OCI-LY7 (cell line): ENCODE data around the gene CMTM1. TPM values are rescaled to one million over a fixed set of nuclear protein-coding genes. Genes with fewer than 3 reads are reported as not detected.
"Not testable (repeated sequence)": the region's sequence is repeated elsewhere in the genome, so short reads cannot be mapped to it uniquely, and the experiment has no call there.

Experiments used
- BruUV-seq: library from RNA; stranded (reverse); fragments of 400-500 nt; replicated peaks from 2 replicates; lab custom pipeline; 2021; lab: Mats Ljungman, UMichigan
- CTCF ChIA-PET: fragments of 300-600 bp; sonication (Branson Sonifier 250); formaldehyde crosslinking; loops from one replicate; lab custom pipeline; 2022; ENCODE audit warnings: antibody characterized with exemption; ENCODE audit not compliant: unreplicated experiment; lab: Charles Lee
- POLR2A ChIA-PET: fragments of 300-600 bp; sonication (Branson Sonifier 250); formaldehyde crosslinking; loops from one replicate; lab custom pipeline; 2022; ENCODE audit warnings: antibody characterized with exemption; lab: Charles Lee
- DNase-seq: peaks from one replicate; pipeline ENCODE4 v3.0.0-alpha.2; 2015; ENCODE audit warnings: low spot score
- H2AFZ ChIP-seq: fragments of 200-600 bp; sonication (generic), shearing (Covaris generic); 2 replicates; pipeline ENCODE4 v1.6.1; 2014; ENCODE audit warnings: mild to moderate bottlenecking, antibody characterized with exemption, low read length, moderate library complexity
- H3K27ac ChIP-seq: fragments of 200-600 bp; sonication (generic); 2 replicates; pipeline ENCODE4 v1.5.1; 2014; ENCODE audit warnings: mixed run types, low read depth, mild to moderate bottlenecking, moderate library complexity, low read length, inconsistent platforms; ENCODE audit not compliant: poor library complexity, severe bottlenecking
- H3K36me3 ChIP-seq: fragments of 200-600 bp; sonication (generic); 2 replicates; pipeline ENCODE4 v1.6.1; 2014; ENCODE audit warnings: mild to moderate bottlenecking, antibody characterized with exemption, low read length, moderate library complexity, mixed read lengths; ENCODE audit not compliant: insufficient read depth
- H3K4me1 ChIP-seq: fragments of 200-600 bp; sonication (generic); 2 replicates; pipeline ENCODE4 v1.5.1; 2014; ENCODE audit warnings: mild to moderate bottlenecking, low read length; ENCODE audit not compliant: insufficient read depth, poor library complexity, severe bottlenecking
- H3K4me2 ChIP-seq: fragments of 200-600 bp; sonication (generic); 2 replicates; pipeline ENCODE4 v1.6.1; 2014; ENCODE audit warnings: mild to moderate bottlenecking, low read length
- H3K4me3 ChIP-seq: fragments of 200-600 bp; sonication (generic); 2 replicates; pipeline ENCODE4 v1.5.1; 2014; ENCODE audit warnings: mild to moderate bottlenecking, low read depth, low read length; ENCODE audit not compliant: poor library complexity, severe bottlenecking
- H3K79me2 ChIP-seq: fragments of 200-600 bp; sonication (generic); 2 replicates; pipeline ENCODE4 v1.6.1; 2016; ENCODE audit warnings: low read depth, mild to moderate bottlenecking, low read length, moderate library complexity, mixed read lengths; ENCODE audit not compliant: insufficient read depth
- H3K9me2 ChIP-seq: fragments of 200-600 bp; sonication (generic); 2 replicates; pipeline ENCODE4 v1.6.1; 2016; ENCODE audit warnings: mild to moderate bottlenecking, low read length, mixed read lengths; ENCODE audit not compliant: insufficient read depth
- H3K9me3 ChIP-seq: fragments of 200-600 bp; sonication (generic); 2 replicates; pipeline ENCODE4 v1.6.1; 2014; ENCODE audit warnings: mild to moderate bottlenecking, mixed run types, low read length, mixed read lengths
- H4K20me1 ChIP-seq: fragments of 200-600 bp; sonication (generic); 2 replicates; pipeline ENCODE4 v1.6.1; 2014; ENCODE audit warnings: mild to moderate bottlenecking, antibody characterized with exemption, low read length, moderate library complexity, mixed read lengths; ENCODE audit not compliant: insufficient read depth
- CTCF ChIP-seq: fragments of 200-600 bp; sonication (generic); conservative IDR thresholded peaks from 2 replicates; pipeline ENCODE4 v1.5.1; 2014; ENCODE audit warnings: mild to moderate bottlenecking, antibody characterized with exemption, low read length, moderate library complexity, mixed read lengths
- EZH2phosphoT487 ChIP-seq: fragments of 200-600 bp; sonication (generic); IDR thresholded peaks from 2 replicates; pipeline ENCODE4 v1.6.1; 2018; ENCODE audit warnings: low read depth, borderline replicate concordance, mild to moderate bottlenecking, mixed run types, antibody characterized with exemption, low read length, moderate library complexity, mixed read lengths
- intact Hi-C: fragments of 100-400 bp; cut with micrococcal nuclease; formaldehyde crosslinking; loops from one replicate; pipeline ENCODE4 v1.10.0; 2022; ENCODE audit not compliant: unreplicated experiment
- small RNA-seq: library from RNA; depleted of rRNA; stranded (forward); fragments of <200 nt; gene quantifications from one replicate; pipeline ENCODE3, GENCODE V24; 2014
- total RNA-seq, 2 experiments: library from RNA; depleted of rRNA in 1 of 2; stranded (reverse); fragments of >200 nt in 1 of 2; shearing (Covaris generic) in 1 of 2; gene quantifications; 2 replicates each; pipeline ENCODE4 v1.2.3, GENCODE V29; 2014 to 2022

Gene CMTM1
- total RNA-seq, 2 experiments from 2014 or later, result 8.5 to 10.6 TPM

- Histone ChIP-seq H3K9me3 (no peaks in the 10 kb centered on the region), H3K36me3 (no peaks in the 10 kb centered on the region), H3K4me3 (no peak overlapping the region), H3K79me2 (no peaks in the 10 kb centered on the region), H2AFZ (no peak overlapping the region), H3K27ac (no peak overlapping the region), H4K20me1 (no peaks in the 10 kb centered on the region), H3K4me2 (no peak overlapping the region), H3K9me2 (no peaks in the 10 kb centered on the region), H3K4me1 (peaks cover 22% of the 10 kb centered on the region)
- intact Hi-C loops, result no loop called here
- no TSS peak for BruUV-seq
- no peak for DNase-seq
- POLR2A ChIA-PET, result no interaction called here
- CTCF ChIA-PET, result no interaction called here
- no peak for TF ChIP-seq EZH2phosphoT487
- no peak for TF ChIP-seq CTCF
Observed at GRCh38 chr16:66622863-66623262, 56.6 kb downstream of the CMTM1 start.

GRCh38 chr16:66623755-66624154, 57.5 kb downstream of the CMTM1 start:
- Histone ChIP-seq H3K4me3 (no peak overlapping the region), H2AFZ (no peak overlapping the region), H3K27ac (no peak overlapping the region), H3K9me2 (no peaks in the 10 kb centered on the region), H3K9me3 (no peaks in the 10 kb centered on the region), H4K20me1 (no peaks in the 10 kb centered on the region), H3K79me2 (no peaks in the 10 kb centered on the region), H3K4me1 (peaks cover 17% of the 10 kb centered on the region), H3K4me2 (no peak overlapping the region), H3K36me3 (no peaks in the 10 kb centered on the region)
- ChIA-PET POLR2A (no interaction called here), CTCF (no interaction called here)
- TF ChIP-seq CTCF (no peak), EZH2phosphoT487 (no peak)
- DNase-seq, result no peak
- intact Hi-C loops, result no loop called here
- no TSS peak for BruUV-seq

GRCh38 chr16:66627611-66628378, 61.6 kb downstream of the CMTM1 start:
- H4K20me1 ChIP-seq, H3K4me3 ChIP-seq, intact Hi-C loops, H3K27ac ChIP-seq, H3K4me2 ChIP-seq, H3K79me2 ChIP-seq, H3K9me2 ChIP-seq, CTCF ChIA-PET, BruUV-seq, POLR2A ChIA-PET, H2AFZ ChIP-seq, DNase-seq, H3K36me3 ChIP-seq, H3K9me3 ChIP-seq, H3K4me1 ChIP-seq: not testable (repeated sequence)

Small RNA genes lying within 50 kb of the gene (small RNA-seq; reads per million reads assigned to genes)
- not detected for gene CKLF-CMTM1

Other genes with a start within 250 kb of the CMTM1 start
- gene CDH5, start 199.7 kb upstream of the CMTM1 start, total RNA-seq (2014; rRNA removed; shearing (Covaris generic)), result not detected in 2 replicates
- 0.09 TPM in 1 of 2 replicates, not detected in the other for gene CDH5, start 199.7 kb upstream of the CMTM1 start, total RNA-seq (2022)
- gene BEAN1, start 139.1 kb upstream of the CMTM1 start, total RNA-seq (2014; rRNA removed; shearing (Covaris generic)), result not detected in 2 replicates
- gene BEAN1, start 139.1 kb upstream of the CMTM1 start, total RNA-seq (2022), result 0.13 TPM in 1 of 2 replicates, not detected in the other
- 0.06 and 0.08 TPM in 2 replicates for gene TK2, start 16.3 kb upstream of the CMTM1 start, total RNA-seq (2014; rRNA removed; shearing (Covaris generic))
- 1.9 and 2.4 TPM in 2 replicates for gene TK2, start 16.3 kb upstream of the CMTM1 start, total RNA-seq (2022)
- gene CKLF, start 13.9 kb upstream of the CMTM1 start, total RNA-seq (2014; rRNA removed; shearing (Covaris generic)), result 56.6 and 58.3 TPM in 2 replicates
- gene CKLF, start 13.9 kb upstream of the CMTM1 start, total RNA-seq (2022), result 98.7 and 109 TPM in 2 replicates
- 0.19 TPM in 1 of 2 replicates, not detected in the other for gene CMTM2, start 13.0 kb downstream of the CMTM1 start, total RNA-seq (2014; rRNA removed; shearing (Covaris generic))
- 0.91 TPM in 1 of 2 replicates, not detected in the other for gene CMTM2, start 13.0 kb downstream of the CMTM1 start, total RNA-seq (2022)
- gene CMTM3, start 38.3 kb downstream of the CMTM1 start, total RNA-seq (2014; rRNA removed; shearing (Covaris generic)), result 5.0 and 5.3 TPM in 2 replicates
- gene CMTM3, start 38.3 kb downstream of the CMTM1 start, total RNA-seq (2022), result 27.5 and 30.4 TPM in 2 replicates
- 0.03 TPM in 1 of 2 replicates, not detected in the other for gene CMTM4, start 130.3 kb downstream of the CMTM1 start, total RNA-seq (2014; rRNA removed; shearing (Covaris generic))
- gene CMTM4, start 130.3 kb downstream of the CMTM1 start, total RNA-seq (2022), result 0.76 and 1.3 TPM in 2 replicates
- 48.4 and 48.9 TPM in 2 replicates for gene DYNC1LI2, start 185.2 kb downstream of the CMTM1 start, total RNA-seq (2014; rRNA removed; shearing (Covaris generic))
- gene DYNC1LI2, start 185.2 kb downstream of the CMTM1 start, total RNA-seq (2022), result 62.4 and 64.0 TPM in 2 replicates
- gene TERB1, start 235.1 kb downstream of the CMTM1 start, total RNA-seq (2014; rRNA removed; shearing (Covaris generic)), result not detected in 2 replicates
- 0.17 TPM in 1 of 2 replicates, not detected in the other for gene TERB1, start 235.1 kb downstream of the CMTM1 start, total RNA-seq (2022)